GM21526 (cell line): Measurements from ENCODE around the gene NR2C2AP.

ENCODE experiments used
- ATAC-seq: cut with Tn5 transposase; IDR thresholded peaks from one replicate; pipeline ENCODE4 v1.9.1; 2021; ENCODE audit warnings: moderate library complexity; ENCODE audit not compliant: unreplicated experiment, low FRiP score

NR2C2AP gene

DNA sequence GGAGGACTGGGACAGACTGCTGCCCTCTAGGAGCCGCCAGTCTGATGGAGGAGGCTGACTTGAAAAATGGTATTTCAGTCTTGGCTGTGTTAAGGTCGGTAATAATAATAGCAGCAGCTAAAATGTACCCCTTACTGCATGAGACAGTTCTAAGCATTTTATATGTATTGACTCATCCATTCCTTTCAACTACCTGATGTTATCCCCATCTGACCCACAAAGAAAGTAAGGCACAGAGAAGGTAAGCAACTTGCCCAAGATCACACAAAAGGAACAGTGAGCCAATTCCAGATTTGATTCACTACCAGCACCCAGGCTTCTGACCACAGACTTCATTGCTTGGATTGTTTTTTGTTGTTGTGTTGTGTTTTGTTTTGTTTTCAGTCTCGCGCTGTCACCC lies 12.6 kb upstream of the NR2C2AP start:
- no peak for ATAC-seq

DNA sequence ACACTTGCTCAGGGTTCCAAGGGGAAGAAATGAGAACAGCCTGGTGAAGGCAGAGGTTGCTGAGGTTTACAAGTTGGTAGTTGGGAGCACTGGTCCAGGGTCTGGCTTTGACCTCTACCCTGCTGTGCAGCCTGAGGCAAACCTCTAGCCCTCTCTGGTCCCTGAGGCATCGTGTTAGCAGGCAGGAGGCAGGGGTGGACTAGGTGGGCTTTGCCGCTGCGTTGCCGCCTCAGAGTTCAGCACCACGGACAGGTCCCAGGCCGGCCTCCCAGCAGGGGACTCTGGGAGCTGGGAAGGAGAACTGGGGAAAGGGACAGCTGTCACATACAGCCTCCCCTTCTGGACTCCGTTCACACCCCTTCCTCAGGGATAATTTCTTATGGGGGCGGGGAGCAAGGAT lies 11.7 kb upstream of the NR2C2AP start:
- ATAC-seq, result no peak

DNA sequence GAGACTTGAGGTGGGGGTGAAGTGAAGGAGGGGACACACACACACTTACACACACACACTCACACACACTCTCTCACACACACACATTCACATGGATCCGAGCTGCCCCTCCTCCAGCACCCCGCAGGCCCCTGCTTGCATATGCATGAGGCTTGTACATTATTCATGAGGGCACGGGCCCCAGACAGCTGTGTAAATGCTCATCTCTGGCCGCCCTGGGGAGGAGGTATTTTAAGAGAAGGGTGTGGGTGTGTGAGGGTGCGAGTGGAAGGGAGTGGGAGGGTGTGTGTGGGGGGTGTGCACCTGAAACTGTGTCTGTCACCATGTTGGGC lies 10.9 kb upstream of the NR2C2AP start:
- ATAC-seq, result no peak

DNA sequence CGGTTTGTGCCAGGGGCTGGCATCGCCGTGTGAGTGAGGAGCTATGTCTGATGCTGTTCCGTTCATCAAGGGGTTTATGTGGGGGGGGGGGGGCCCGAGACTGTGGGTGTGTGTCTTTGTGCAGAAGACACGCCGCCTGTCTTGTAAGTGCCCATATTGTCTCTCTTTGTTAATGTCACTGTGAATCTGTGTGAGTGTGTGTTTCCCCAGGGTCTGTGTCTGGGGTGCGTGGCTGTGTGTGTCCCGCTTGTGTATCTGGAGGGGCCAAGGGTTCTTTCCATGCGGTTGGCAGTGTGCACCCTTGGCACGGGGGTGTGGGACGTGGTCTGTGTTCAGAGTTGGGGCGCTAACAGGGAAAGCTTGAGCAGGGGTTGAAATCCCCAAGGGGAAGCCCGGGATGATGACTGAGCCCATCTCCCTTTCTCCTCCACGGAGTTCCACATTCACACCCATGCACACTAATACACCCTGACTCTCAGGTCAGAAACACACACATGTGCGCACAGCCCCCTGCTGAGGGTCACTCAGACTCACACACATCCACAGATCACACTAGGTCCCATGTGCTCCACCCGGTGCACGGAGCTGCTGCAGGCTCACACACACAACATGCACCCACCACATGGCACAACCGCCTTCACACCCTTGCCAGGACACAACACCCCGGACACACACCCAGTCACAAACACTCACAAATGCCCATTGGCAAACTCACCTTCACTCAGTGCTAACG lies 10.4 kb upstream of the NR2C2AP start:
- no peak for ATAC-seq

DNA sequence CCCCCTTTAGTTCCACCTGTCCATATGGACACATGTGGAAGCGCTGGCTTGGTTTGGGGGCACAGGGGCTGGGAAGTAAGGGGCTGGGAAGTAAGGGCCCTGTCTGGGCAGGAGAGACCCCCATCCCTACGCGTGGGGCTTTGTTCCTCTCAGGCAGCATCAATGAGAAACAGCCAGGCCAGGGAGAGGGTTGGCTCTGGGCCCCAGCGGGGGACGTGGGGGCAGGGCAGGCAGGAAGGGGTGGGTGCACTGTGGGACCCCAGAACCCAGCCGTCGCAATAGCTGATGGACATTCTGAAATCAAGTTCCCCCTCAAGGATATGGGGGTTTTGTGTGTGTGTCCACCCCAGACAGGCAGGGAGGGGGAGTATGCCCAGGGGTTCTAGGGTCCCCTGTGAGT lies 9.7 kb upstream of the NR2C2AP start:
- ATAC-seq, result no peak

DNA sequence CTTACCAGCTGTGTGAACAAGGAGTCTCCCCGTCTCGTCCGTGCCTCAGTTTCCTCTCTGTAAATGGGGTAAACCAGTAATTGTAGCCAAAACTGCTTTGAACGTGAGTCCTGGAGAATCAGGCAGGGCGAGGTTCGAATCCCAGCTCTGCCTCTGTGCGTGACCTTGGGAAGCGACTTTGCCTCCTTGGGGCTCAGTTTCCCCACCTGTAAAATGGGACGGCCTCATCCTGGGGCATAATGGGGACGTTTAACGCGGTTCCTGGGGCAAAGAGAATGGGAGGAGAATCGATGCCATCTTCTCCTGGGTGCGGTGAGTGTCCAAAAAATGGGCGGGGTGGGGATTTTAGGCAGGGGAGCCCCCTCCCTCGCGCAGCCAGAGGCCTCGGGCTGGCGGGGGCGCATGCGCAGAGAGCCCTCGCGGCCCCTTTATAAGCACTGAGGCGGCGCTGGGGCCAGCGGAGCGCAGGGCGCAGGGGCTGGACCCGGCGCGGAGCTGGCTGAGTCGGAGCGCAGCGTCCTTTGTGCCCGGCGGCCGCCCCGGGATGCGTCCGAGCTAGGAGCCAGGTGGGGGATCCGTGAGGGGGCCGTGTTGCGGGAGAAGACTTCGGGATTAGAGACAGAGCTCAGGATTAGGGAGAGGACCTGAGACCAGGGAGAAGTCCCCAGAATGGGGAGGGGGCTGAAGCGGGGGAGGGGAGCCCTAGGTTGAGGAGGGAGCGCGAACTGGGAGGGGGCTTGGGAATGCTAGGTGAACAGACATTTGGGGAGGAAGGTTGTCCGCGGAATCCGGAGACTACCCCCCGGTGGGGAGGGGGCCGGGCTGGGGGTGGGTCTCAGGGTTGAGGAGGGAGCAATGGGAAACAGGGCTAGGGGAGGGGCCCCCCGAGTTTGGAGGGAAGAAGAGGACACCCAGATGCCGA lies 8.5 kb upstream of the NR2C2AP start, which contains the start of gene NCAN:
Gene NCAN, plus strand, starts transcription at position 460 of the 922 bp plus-strand sequence. CDS start 4,996 bp downstream, outside the sequence.
- ATAC-seq, result no peak

DNA sequence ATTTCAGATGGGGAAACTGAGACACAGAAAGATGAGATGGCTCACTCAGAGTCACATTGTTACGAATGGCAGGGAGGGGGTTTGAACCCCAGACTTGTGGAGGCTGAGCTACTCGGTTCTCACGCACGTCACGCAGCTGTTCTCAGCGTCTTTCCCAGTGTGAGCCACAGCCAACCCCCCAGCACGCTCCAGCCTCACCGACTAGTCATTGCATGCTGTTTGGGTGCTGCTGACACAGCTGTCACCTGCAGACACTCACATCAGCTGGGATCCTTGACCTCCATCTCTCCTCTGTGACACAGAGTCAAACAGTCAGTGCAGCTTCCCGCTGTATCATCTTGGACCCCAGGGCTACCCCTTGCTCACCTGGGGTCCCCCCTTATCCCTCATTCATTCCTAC lies 6.2 kb upstream of the NR2C2AP start:
- no peak for ATAC-seq

DNA sequence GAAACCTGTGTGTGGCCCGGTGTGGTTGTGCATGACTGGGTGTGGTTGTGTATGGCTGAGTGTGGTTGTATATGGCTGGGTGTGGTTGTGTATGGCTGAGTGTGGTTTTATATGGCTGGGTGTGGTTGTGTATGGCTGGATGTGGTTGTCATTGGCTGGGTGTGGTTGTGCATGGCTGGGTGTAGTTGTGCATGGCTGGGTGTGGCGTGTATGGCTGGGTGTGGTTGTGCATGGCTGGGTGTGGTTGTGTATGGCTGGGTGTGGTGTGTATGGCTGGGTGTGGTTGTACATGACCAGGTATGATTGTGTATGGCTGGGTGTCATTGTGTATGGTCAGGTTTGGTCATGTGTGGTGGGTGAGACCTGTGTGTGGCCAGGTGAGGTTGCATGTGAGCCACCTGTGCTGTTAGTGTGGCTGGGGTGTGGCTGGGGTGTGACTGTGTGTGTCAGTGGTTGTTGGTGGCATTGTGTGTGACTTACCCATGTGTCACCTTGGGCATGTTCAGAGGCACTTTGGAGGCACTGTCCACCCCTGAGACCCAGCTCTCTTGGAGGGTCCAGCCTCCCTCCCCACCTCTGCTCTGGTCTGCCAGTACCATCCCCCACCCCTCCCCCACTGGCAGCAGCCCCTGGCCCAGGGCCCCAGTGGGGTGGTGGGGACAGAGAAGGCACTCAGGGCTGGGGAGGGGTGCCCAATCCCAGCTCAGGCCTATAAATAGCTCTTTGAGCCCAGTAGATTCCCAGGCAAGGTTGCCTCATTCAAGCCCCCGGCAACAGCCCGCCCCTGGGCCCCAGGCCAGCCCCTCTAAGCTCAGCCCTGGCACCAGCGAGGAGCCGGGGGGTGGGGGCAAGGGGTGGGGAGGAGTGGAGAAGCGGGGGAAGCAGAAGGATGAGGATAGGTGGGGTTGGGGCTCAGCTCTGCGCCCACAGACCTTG lies 4.7 kb upstream of the NR2C2AP start:
- ATAC-seq, result no peak

DNA sequence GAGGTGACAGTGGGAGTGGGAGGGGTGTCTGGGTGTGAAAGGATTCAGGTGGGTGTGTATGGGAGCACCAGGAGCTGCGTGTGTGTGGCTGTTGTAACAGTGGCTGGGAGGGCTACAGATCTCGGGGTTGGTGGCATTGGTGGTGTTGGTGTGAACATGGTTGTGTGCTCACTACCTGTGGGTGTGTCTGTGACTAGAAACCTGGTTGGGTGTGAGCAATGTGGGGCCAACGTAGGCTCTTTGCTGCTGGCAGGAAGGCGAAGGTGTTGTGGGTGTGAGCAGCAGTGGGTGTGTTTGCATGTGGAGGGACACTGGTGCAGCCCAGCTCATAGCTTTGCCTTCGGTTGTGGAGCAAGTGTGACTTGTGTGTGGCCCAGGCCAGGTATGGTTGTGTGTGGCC lies 3.7 kb upstream of the NR2C2AP start:
- ATAC-seq, result no peak

DNA sequence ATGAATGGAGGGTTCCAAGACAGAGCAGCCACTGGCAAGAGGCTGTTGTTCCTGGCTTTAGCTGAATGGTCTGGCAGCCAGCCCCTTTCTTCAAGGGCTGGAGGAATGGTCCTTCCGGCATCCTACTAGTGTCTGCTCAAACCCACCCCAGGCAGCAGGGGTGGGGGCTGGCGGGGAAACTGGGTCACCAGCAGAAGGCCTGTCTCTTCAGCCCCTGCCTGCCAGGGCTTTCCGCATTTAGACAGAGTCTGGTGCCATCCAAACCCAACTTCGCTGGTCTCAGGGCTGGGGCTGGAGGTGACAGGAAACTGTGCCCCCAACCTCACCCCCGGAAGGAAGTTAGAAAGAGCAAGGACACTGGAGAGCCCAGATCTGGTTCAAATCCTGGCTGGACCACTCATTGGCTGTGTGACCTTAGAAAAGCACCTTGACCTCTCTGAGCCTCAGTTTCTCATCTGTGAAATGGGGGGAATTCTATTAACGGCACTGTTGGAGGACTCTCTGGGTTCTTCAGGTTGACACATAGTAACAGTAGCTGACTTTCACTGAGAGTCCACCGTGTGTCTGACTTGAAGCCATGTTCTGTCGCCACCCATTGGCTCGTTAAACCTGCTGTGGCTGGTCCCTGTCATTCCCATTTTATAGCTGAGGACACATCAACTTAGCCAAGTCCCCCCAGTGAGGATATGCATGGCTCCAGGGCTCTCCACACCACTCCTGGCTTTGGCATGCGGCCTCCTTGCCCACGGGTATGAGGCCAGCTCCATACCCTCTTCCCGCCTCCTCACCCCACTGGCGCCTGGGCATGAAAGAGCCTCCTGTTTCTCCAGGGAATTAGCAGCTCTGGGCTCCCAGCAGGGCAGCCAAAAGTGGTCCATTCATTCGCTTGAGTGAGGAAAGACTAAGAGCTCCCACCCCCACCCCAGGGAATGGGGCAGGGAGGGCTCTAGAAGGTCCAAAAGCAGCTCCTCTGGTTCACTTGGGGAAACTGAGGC lies 2.5 kb upstream of the NR2C2AP start:
- ATAC-seq, result no peak

DNA sequence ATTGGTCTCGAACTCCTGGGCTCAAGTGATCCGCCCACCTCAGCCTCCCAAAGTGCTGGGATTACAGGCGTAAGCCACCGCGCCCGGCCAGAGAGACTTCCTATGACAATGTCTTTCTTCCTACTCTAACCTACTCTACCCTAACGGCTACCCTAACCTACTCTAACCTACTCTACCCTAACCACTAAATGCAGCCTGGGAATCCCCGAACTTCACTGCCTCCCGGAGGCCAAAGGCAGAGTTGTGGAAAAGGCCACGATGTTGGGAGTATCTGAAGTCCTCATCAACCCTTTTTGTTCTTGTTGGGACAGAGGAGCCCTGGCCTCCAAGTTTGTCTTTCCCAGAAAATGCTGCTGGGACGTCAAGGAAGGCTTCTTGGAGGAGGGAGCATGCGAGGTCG lies 967 bp upstream of the NR2C2AP start:
- ATAC-seq, result no peak

DNA sequence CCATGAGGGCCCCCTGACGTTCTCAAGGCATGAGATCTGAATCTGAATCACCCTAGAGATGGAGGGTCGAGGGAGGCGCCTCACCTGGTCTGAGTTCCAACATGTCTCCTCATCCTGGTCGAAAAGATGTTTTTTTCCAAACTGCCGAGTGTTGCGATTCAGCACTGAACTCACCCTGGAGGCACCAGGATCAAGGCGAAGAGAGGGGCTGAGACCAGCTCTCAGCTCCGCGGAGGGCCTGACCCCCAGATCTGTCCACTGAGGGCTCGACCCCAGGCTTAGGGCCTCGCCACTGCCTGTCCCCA lies 555 bp downstream of the NR2C2AP start:
- ATAC-seq, result peak; percentile 6

DNA sequence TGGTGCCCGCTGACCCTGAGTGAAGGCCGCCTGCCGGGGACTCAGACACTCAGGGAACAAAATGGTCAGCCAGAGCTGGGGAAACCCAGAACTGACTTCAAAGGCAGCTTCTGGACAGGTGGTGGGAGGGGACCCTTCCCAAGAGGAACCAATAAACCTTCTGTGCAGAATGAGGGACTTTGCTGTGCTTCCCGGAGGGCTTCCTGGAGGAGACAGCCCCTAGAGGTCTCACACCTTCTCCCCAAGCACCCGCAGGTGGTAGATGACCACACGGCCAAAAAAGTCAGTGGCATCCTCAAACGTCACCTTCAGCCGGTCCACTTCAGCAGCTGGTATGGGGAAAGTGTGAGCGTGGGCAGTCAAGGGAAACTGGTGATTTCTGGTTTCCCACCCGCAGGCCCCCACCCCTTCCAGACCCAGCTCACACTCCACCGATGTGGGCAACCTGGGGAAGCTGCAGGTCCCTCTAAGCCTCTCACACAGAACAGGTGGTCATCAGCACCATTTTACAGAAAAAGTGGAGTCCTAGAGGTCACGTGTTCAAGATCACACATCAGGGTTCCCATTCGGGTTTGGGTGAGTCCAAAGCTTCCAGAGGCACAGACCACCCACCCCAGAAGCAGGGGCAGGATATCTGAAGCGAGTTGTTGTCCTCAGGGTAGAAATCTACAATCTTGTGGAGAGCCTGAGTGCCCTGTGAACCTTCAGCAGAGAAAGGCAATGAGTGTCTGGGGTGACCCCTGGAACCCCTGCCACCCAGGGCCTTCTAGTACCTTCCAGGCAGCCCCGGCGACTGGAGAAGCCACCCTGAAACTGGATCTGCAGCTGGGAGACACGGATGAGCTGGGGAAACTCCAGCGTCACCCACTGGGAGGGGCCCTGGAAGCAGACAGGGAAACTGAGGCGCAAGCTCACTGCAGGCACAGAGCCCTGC lies 1.2 kb downstream of the NR2C2AP start:
- ATAC-seq, result no peak

DNA sequence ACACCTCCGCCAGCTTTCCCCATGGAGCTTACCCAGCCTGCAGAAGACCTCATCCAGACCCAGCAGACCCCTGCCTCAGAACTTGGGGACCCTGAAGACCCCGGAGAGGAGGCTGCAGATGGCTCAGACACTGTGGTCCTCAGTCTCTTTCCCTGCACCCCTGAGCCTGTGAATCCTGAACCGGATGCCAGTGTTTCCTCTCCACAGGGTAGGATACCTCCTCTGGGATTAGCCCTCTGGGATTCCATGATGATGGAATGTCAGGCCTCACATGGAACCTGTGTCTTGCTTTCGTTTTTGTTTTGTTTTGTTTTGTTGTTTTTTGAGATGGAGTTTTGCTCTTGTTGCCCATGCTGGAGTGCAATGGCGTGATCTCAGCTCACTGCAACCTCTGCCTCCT lies 9.3 kb downstream of the NR2C2AP start:
- no peak for ATAC-seq

DNA sequence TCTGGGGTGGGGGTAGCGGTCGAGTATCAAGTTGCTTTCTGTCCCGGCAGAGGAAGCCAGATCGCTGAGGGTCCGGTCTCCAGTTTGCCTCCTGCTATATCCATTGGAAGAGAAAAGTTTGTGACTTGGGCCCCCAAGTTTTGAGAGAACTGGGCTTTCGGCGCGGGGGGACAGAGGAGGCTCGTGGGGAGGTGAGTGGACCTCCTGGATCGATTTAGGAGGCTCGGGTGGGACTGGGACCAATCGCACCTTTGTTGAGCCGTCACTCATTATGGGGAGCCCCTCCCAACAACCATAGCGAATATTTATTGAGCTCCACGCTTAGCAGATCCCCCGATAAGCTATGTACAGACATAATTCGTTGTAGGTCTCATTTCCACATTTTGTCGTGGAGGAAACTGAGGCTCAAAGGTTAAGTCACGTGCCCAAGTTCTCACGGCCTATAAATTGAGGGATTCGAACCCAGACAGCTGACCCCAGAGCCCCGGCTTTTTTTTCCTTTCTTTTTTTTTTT lies 10.2 kb downstream of the NR2C2AP start:
- ATAC-seq, result no peak

DNA sequence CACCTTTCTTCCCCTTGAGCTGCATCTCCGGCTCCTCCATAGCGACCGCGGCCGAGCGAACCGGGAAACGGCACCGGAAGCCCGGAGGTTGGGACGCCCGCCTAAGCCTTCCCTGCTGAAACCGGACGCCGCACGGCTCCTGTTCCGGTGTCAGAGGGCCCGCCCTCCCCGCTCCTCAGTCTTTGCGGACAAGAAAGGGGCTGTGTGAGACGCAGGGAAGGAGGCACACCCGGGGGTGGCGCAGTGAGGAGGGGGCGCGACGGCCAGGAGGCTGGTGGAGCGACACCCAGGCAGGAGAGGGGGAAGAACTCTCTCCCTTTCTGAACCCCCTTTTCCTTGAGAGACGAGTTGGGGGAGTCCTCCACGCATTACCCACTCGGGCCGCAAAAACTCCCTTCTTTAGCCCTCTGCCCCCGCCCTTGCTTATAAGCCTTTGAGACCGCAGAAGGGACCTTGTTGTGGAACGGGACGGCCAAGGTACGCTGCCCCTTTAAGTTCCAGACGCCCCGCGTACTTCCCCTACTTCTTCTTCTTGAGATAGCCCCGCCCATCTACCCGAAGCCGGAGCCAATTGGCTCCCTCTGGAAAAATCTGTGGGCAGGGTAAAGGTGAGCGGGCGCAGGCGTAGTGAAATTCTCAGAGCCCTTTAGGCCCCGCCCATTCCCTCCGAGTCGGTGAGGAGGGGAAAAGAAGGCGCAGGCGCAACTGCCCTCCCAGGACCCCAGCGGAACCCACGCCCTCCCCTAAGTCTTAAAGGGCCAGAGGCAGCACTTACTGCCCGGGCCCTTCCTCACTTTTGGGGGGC lies 10.9 kb downstream of the NR2C2AP start, which contains the start of the genes BORCS8 and RFXANK:
Gene BORCS8, minus strand, starts transcription at position 75 of the 805 bp plus-strand sequence. Its CDS starts 35 bp downstream, at position 40.
Gene RFXANK, plus strand, starts transcription at position 181 of the 805 bp plus-strand sequence. CDS start 1,689 bp downstream, outside the sequence.
- peak; percentile 72 for ATAC-seq

DNA sequence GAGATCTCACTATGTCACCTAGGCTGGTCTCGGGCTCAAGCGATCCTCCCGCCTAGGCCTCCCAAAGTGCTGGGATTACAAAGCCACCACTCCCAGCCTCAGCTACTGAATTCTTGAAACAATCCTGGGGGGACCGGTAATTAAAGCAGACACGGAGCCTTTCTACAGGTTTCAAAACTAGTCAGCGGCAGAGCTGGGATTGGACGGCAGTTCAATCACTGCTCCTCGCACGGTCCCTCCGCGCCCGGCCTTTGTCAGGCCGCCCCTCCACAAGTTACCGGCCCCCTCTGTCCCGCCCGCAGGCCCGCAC lies 11.5 kb downstream of the NR2C2AP start:
- ATAC-seq, result peak; percentile 1

DNA sequence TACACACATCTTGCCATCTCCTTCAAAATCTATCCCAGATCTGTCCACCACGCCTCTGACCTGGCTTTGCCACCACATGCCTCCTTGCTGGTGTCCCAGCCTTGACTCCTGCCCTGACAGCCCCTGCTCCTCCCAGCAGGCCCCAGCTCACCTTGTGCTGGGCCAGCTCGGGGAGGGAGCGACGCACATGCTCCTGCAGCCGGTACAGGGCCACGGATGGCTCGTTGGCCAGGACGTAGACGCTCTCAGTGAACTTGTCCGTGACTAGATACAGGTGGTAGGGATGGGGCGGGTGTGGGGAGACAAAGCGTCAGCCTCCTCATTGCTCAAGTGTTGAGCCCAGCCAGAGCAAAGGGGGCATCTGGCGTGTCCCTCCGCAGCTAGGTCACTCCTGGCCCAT lies 16.5 kb downstream of the NR2C2AP start:
- ATAC-seq, result no peak
